Natural killer cell treated with Interleukin-12 subunit alpha and Interleukin-12 subunit beta and Interleukin-15 and Interleukin-18, amount 100 ng/mL, for 72 hours (primary cell): Measurements from ENCODE around the gene POM121. TPM values are rescaled to one million over a fixed set of nuclear protein-coding genes. Genes with fewer than 3 reads are reported as not detected.
"Not testable (repeated sequence)": the region's sequence is repeated elsewhere in the genome, so short reads cannot be mapped to it uniquely, and the experiment has no call there.

Experiments used
- ATAC-seq, 2 donors: fragments of 150-1000 bp; cut with Tn5 transposase in 1 of 2; sonication (Bioruptor Pico), chemical (Tn5 transposase) in 1 of 2; 2 replicates each; pipeline ENCODE4 v1.10.0; 2021
- DNase-seq: peaks from one replicate; pipeline ENCODE4 v3.0.0; 2022; ENCODE audit warnings: low spot score
- H3K27ac Mint-ChIP-seq, 2 donors: 1 replicate in 1 of 2; 2 replicates in 1 of 2; pipeline ENCODE4 v1.8.0; 2022; ENCODE audit warnings: mixed read lengths in 2 of 2, mild to moderate bottlenecking in 1 of 2, moderate library complexity in 1 of 2
- H3K27me3 Mint-ChIP-seq, 2 donors: 1 replicate in 1 of 2; 2 replicates in 1 of 2; pipeline ENCODE4 v1.8.0; 2022; ENCODE audit warnings: mixed read lengths in 2 of 2
- H3K36me3 Mint-ChIP-seq: one replicate; pipeline ENCODE4 v1.8.0; 2022; ENCODE audit warnings: mixed read lengths
- H3K4me1 Mint-ChIP-seq, 2 donors: 1 replicate in 1 of 2; 2 replicates in 1 of 2; pipeline ENCODE4 v1.8.0; 2022; ENCODE audit warnings: low read depth in 2 of 2, mixed read lengths in 2 of 2, mild to moderate bottlenecking in 1 of 2
- H3K4me3 Mint-ChIP-seq: one replicate; pipeline ENCODE4 v1.8.0; 2022; ENCODE audit warnings: mixed read lengths
- H3K9me3 Mint-ChIP-seq: 2 replicates; pipeline ENCODE4 v1.8.0; 2022; ENCODE audit warnings: mixed read lengths
- total RNA-seq, 2 donors: library from RNA; stranded (reverse); gene quantifications; one replicate each; pipeline ENCODE4 v1.2.3, GENCODE V29; 2022

POM121 gene
- total RNA-seq, 2 donors from 2014 or later = 67.4 to 114 TPM

- not testable (repeated sequence) for H3K4me1 Mint-ChIP-seq, H3K36me3 Mint-ChIP-seq, H3K4me3 Mint-ChIP-seq, H3K27ac Mint-ChIP-seq, H3K27me3 Mint-ChIP-seq, H3K9me3 Mint-ChIP-seq
- peak in 1 of 2 donors; percentile 43 for ATAC-seq
- peak; percentile 39 for DNase-seq
These were observed 65.4 kb downstream of the POM121 start for GRCh38 chr7:72990146-72990913.

GRCh38 chr7:72995484-72995883 lies 70.6 kb downstream of the POM121 start:
- H3K4me1 Mint-ChIP-seq, H3K9me3 Mint-ChIP-seq, H3K4me3 Mint-ChIP-seq, H3K36me3 Mint-ChIP-seq, H3K27me3 Mint-ChIP-seq, H3K27ac Mint-ChIP-seq, ATAC-seq, DNase-seq: not testable (repeated sequence)

GRCh38 chr7:72997447-72997846 lies 72.6 kb downstream of the POM121 start:
- DNase-seq, H3K9me3 Mint-ChIP-seq, H3K27me3 Mint-ChIP-seq, H3K36me3 Mint-ChIP-seq, H3K4me1 Mint-ChIP-seq, H3K4me3 Mint-ChIP-seq, H3K27ac Mint-ChIP-seq, ATAC-seq: not testable (repeated sequence)

GRCh38 chr7:72997887-72998468 lies 73.1 kb downstream of the POM121 start:
- not testable (repeated sequence) for H3K27me3 Mint-ChIP-seq, H3K36me3 Mint-ChIP-seq, H3K9me3 Mint-ChIP-seq, H3K4me3 Mint-ChIP-seq, H3K4me1 Mint-ChIP-seq, DNase-seq, ATAC-seq, H3K27ac Mint-ChIP-seq

Other genes with a start within 250 kb of the POM121 start
- gene TYW1B, start 96.9 kb upstream of the POM121 start, total RNA-seq = 10 to 100 TPM in 1 of 2 donors, 1 to 10 TPM in 1; 7.5 to 12.4 TPM
- under 1 TPM in 1 of 2 donors, not detected in 1; 0.78 TPM for gene TRIM74, start 44.4 kb downstream of the POM121 start, total RNA-seq
- not detected for gene SPDYE8, start 104.7 kb downstream of the POM121 start, total RNA-seq
- not detected for gene SPDYE11, start 132.8 kb downstream of the POM121 start, total RNA-seq
- gene SPDYE9, start 160.9 kb downstream of the POM121 start, total RNA-seq = not detected